Sigmoid colon (tissue), 4 donors: ENCODE results near the gene CLCN5.

ENCODE experiments used
- POLR2AphosphoS5 ChIP-seq, 4 donors: sonication (generic); formaldehyde crosslinking; IDR thresholded peaks; one replicate each; pipeline ENCODE4 v1.6.1; 2017; ENCODE audit warnings: antibody characterized with exemption in 4 of 4
- TF ChIP-seq, protein P1 (sequence below), 4 experiments: fragments of 450-650 bp in 3 of 4; fragments of 200-600 bp in 1 of 4; IDR thresholded peaks; one replicate each; pipeline ENCODE4 v1.5.1; 2016 to 2019; ENCODE audit warnings: antibody characterized with exemption in 4 of 4, mild to moderate bottlenecking in 3 of 4, moderate library complexity in 2 of 4

DNA sequence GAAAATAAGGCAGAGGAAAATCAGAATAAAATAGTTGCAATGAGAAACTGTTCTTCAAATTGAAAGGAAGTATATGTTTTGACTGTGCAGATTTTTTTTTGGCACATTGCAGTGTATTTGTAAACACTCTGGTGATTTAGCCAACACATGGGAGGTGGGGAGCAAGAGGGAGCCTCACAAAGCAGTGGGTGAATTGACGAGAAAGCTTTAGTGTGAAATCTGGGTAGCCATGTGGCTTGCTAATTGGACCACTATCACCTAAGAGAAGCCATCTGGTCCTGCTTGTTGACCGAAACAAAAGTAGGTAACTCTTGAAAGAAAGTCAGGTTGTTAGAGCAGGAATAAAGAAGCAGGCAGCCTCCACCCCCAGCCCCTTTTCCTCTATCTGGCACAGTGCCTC, 10.4 kb downstream of the CLCN5 start:
- TF ChIP-seq, protein P1, sequence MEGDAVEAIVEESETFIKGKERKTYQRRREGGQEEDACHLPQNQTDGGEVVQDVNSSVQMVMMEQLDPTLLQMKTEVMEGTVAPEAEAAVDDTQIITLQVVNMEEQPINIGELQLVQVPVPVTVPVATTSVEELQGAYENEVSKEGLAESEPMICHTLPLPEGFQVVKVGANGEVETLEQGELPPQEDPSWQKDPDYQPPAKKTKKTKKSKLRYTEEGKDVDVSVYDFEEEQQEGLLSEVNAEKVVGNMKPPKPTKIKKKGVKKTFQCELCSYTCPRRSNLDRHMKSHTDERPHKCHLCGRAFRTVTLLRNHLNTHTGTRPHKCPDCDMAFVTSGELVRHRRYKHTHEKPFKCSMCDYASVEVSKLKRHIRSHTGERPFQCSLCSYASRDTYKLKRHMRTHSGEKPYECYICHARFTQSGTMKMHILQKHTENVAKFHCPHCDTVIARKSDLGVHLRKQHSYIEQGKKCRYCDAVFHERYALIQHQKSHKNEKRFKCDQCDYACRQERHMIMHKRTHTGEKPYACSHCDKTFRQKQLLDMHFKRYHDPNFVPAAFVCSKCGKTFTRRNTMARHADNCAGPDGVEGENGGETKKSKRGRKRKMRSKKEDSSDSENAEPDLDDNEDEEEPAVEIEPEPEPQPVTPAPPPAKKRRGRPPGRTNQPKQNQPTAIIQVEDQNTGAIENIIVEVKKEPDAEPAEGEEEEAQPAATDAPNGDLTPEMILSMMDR (IDR thresholded peaks at IDR 0.05): no peak
- no peak for TF ChIP-seq POLR2AphosphoS5 (IDR thresholded peaks at IDR 0.05)
